Kasumi-1 (cell line): ENCODE results near the gene PRAC1.

Source experiments
- DNase-seq, 2 experiments: peaks; one replicate each; lab custom pipeline; 2025; lab: John Stamatoyannopoulos, UW

PRAC1 gene

GRCh38 chr17:48747445-48748363 is 25.4 kb upstream of the PRAC1 start:
- DNase-seq, result no peak

- no peak for DNase-seq
Observed at GRCh38 chr17:48746916-48747444, 24.7 kb upstream of the PRAC1 start.

- DNase-seq, result no peak
Observed at GRCh38 chr17:48745381-48746275, 23.3 kb upstream of the PRAC1 start.

- no peak for DNase-seq
Observed at GRCh38 chr17:48740537-48740936, 18.2 kb upstream of the PRAC1 start.

GRCh38 chr17:48738803-48739526 is 16.6 kb upstream of the PRAC1 start:
- DNase-seq, result no peak

- DNase-seq, result no peak
Observed at GRCh38 chr17:48738424-48738802, 16.1 kb upstream of the PRAC1 start.

- DNase-seq, result no peak
Observed at GRCh38 chr17:48737330-48738043, 15.2 kb upstream of the PRAC1 start.

- DNase-seq, result no peak
Observed at GRCh38 chr17:48735062-48735351, 12.7 kb upstream of the PRAC1 start.

GRCh38 chr17:48734333-48735061 is 12.2 kb upstream of the PRAC1 start:
- DNase-seq, result no peak

GRCh38 chr17:48733632-48734328 is 11.5 kb upstream of the PRAC1 start:
- DNase-seq, result no peak

- no peak for DNase-seq
Observed at GRCh38 chr17:48732688-48733629, 10.6 kb upstream of the PRAC1 start.

GRCh38 chr17:48731355-48731754 is 9.0 kb upstream of the PRAC1 start:
- DNase-seq, result no peak

- no peak for DNase-seq
Observed at GRCh38 chr17:48730240-48730550, 7.9 kb upstream of the PRAC1 start.

GRCh38 chr17:48729335-48730239 is 7.3 kb upstream of the PRAC1 start:
- DNase-seq, result no peak

GRCh38 chr17:48728232-48729231 is 6.2 kb upstream of the PRAC1 start, which contains the start of gene HOXB13:
TSS of gene HOXB13 (minus strand) at chr17:48728750. CDS start at chr17:48728593, 157 bp downstream.
- no peak for DNase-seq

- DNase-seq, result no peak
Observed at GRCh38 chr17:48727415-48728175, 5.3 kb upstream of the PRAC1 start.
